ENCODE data around the gene TPSD1.
"Not testable (repeated sequence)": the region's sequence is repeated elsewhere in the genome, so short reads cannot be mapped to it uniquely, and the experiment has no call there.

The TPSD1 gene

GRCh38 chr16:1263591-1264344 is 7.9 kb downstream of the TPSD1 start:
- DNase-seq (ENCODE audit: low spot score), result no peak
- H3K4me3 ChIP-seq, result no peak overlapping the region
- H3K27ac ChIP-seq, result no peak overlapping the region
- TF ChIP-seq, protein P1, sequence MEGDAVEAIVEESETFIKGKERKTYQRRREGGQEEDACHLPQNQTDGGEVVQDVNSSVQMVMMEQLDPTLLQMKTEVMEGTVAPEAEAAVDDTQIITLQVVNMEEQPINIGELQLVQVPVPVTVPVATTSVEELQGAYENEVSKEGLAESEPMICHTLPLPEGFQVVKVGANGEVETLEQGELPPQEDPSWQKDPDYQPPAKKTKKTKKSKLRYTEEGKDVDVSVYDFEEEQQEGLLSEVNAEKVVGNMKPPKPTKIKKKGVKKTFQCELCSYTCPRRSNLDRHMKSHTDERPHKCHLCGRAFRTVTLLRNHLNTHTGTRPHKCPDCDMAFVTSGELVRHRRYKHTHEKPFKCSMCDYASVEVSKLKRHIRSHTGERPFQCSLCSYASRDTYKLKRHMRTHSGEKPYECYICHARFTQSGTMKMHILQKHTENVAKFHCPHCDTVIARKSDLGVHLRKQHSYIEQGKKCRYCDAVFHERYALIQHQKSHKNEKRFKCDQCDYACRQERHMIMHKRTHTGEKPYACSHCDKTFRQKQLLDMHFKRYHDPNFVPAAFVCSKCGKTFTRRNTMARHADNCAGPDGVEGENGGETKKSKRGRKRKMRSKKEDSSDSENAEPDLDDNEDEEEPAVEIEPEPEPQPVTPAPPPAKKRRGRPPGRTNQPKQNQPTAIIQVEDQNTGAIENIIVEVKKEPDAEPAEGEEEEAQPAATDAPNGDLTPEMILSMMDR (IDR thresholded peaks at IDR 0.05), result no peak

DNA sequence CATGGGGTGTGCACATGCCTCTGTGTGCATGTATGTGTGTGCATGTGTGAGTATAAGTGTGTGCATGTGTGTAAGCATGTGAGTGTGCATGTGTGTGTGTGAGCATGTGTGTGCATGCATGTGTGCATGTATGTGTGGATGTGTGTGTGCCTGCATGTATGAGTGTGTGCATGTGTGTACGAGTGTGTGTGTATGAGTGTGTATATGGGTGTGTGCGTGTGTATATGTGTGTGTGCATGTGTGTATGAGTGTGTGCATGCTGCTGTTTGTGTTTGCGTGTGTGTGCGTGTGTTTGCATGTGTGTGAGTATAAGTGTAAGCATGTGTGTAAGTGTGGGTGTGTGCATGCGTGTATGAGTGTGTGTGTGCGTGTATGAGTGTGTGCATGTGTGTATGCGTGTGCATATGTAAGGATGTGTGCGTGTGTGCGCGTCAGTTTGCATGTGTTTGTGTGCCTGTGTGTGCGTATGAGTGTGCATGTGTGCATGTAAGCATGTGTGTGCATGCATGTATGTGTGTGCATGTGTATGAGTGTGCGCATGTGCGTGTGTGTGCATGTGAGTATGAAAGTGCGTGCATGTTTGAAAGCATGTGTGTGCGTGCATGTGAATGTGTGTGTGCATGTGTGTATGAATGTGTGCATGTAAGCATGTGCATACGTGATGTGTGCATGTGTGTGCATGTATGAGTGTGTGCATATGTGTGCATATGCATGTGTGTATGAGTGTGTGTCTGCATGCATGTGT is 8.6 kb downstream of the TPSD1 start:
- no peak overlapping the region for H3K4me3 ChIP-seq
- TF ChIP-seq, protein P1 (IDR thresholded peaks at IDR 0.05), result no peak

GRCh38 chr16:1265090-1265630 is 9.3 kb downstream of the TPSD1 start:
- no peak overlapping the region for H3K27ac ChIP-seq
- H3K4me3 ChIP-seq, result no peak overlapping the region
- no peak for DNase-seq (ENCODE audit: low spot score)
- TF ChIP-seq, protein P1 (IDR thresholded peaks at IDR 0.05), result no peak

More for the DNA sequence above, 8.6 kb downstream of the TPSD1 start:
- H3K27ac ChIP-seq, result no peak overlapping the region
- DNase-seq (ENCODE audit: low spot score), result no peak

DNA sequence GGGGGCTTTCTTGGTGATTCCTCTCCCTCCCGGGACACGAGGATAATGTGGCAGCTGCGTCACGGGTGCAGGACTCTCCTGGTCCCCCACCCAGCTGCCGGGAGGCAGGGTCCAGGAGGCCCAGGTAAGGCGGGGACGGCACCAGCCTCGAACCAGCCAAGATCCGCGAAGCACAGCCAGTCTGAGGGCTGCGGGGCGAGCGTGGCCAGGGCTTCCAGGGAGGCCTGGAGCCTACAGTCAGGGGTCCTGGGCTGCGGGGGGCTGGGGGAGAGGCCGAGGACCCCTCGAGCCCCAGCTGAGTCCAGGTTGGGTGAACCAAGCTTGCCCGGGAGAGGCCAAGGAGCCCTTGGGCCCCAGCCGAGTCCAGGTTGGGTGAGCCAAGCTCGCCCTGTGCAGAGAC is 10.0 kb downstream of the TPSD1 start:
- Histone ChIP-seq H3K4me3 (no peak overlapping the region), H3K27ac (no peak overlapping the region)
- TF ChIP-seq, protein P1 (IDR thresholded peaks at IDR 0.05), result no peak
- no peak for DNase-seq (ENCODE audit: low spot score)

DNA sequence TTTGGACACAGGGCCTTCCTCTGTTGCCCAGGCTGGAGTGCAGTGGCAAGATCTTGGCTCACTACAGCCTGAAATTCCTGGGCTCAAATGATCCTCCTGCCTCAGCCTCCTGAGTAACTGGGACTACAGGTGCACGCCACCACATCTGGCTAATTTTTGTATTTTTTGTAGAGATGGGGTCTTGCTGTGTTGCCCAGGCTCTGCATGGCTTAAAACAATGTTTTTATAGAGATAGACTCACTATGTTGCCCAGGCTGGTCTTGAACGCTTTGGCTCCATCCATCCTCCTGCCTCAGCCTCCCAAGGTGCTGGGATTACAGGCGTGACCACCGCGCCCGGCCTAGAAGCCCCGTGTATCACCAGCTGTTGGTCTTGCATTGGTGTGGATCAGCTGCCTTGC is 13.5 kb downstream of the TPSD1 start:
- not testable (repeated sequence) for DNase-seq (ENCODE audit: low spot score)

DNA sequence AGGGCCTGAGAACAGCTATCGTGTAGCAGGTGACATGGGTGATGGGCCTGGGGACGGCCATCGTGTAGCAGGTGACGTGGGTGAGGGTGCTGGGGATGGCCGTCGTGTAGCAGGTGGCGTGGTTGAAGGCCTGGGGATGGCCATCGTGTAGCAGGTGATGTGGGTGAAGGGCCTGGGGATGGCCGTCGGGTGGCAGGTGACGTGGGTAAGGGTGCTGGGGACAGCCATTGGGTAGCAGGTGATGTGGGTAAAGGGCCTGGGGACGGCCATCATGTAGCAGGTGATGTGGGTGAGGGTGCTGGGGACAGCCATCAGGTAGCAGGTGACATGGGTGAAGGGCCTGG is 15.5 kb downstream of the TPSD1 start:
- Histone ChIP-seq H3K4me3 (no peak overlapping the region), H3K27ac (no peak overlapping the region)
- TF ChIP-seq, protein P1 (IDR thresholded peaks at IDR 0.05), result no peak
- no peak for DNase-seq (ENCODE audit: low spot score)

More for the DNA sequence above, 13.5 kb downstream of the TPSD1 start:
- H3K27ac ChIP-seq, H3K4me3 ChIP-seq: not testable (repeated sequence)

GRCh38 chr16:1271724-1272413 is 16.0 kb downstream of the TPSD1 start:
- not testable (repeated sequence) for DNase-seq (ENCODE audit: low spot score); H3K27ac ChIP-seq; H3K4me3 ChIP-seq
